Stimulated activated naive B cell treated with anti-CD40 and anti-IgM and Interleukin-4, amounts not matched to agents 10 μg/mL and 1 μg/mL and 100 μg/mL, for 72 hours (primary cell): ENCODE measurements around the gene DBNDD2.

Experiments used
- ATAC-seq, 2 donors: fragments of 150-1000 bp; cut with Tn5 transposase; replicated peaks; 2 replicates each; pipeline ENCODE4 v1.10.0; 2021; ENCODE audit warnings: moderate library complexity in 1 of 2
- DNase-seq: peaks from one replicate; pipeline ENCODE4 v3.0.0; 2021
- H3K27ac Mint-ChIP-seq: one replicate; pipeline ENCODE4 v1.8.0; 2022; ENCODE audit warnings: mild to moderate bottlenecking, mixed read lengths
- H3K27me3 Mint-ChIP-seq, 2 donors: one replicate each; pipeline ENCODE4 v1.8.0; 2022; ENCODE audit warnings: mixed read lengths in 2 of 2
- H3K36me3 Mint-ChIP-seq, 2 donors: one replicate each; pipeline ENCODE4 v1.8.0; 2022; ENCODE audit warnings: mixed read lengths in 2 of 2, mild to moderate bottlenecking in 1 of 2
- H3K4me1 Mint-ChIP-seq, 2 donors: one replicate each; pipeline ENCODE4 v1.8.0; 2022; ENCODE audit warnings: mixed read lengths in 2 of 2, mild to moderate bottlenecking in 1 of 2
- H3K4me3 Mint-ChIP-seq, 2 donors: one replicate each; pipeline ENCODE4 v1.8.0; 2022; ENCODE audit warnings: mild to moderate bottlenecking in 2 of 2, mixed read lengths in 2 of 2, moderate library complexity in 1 of 2
- H3K9me3 Mint-ChIP-seq, 2 donors: one replicate each; pipeline ENCODE4 v1.8.0; 2022; ENCODE audit warnings: mixed read lengths in 2 of 2, mild to moderate bottlenecking in 1 of 2

DBNDD2 gene

GRCh38 chr20:45407783-45408645, at the start of gene DBNDD2:
DBNDD2 (plus strand) TSS chr20:45408289; CDS start chr20:45408468, 179 bp downstream.
- peak within 1 kb of the TSS; percentile 84 for H3K27ac Mint-ChIP-seq
- ATAC-seq (peak; percentile 5 to 25), DNase-seq (no peak)
- peaks cover 6 to 9% of the 10 kb centered on the region in 2 donors for H3K27me3 Mint-ChIP-seq
- peak within 1 kb of the TSS; percentile 85 to 91 for H3K4me3 Mint-ChIP-seq
- H3K4me1 Mint-ChIP-seq, result peaks cover 21 to 42% of the 10 kb centered on the region in 2 donors
- peaks cover 23 to 26% of the 10 kb centered on the region in 2 donors for H3K36me3 Mint-ChIP-seq
- no peaks in the 10 kb centered on the region for H3K9me3 Mint-ChIP-seq

GRCh38 chr20:45359069-45359405, 49.1 kb upstream of the DBNDD2 start:
- Mint-ChIP-seq H3K9me3 (no peaks in the 10 kb centered on the region), H3K27me3 (peaks cover 0 to 12% of the 10 kb centered on the region in 2 donors), H3K4me3 (no peak overlapping the region), H3K36me3 (peaks cover under 1 to 4% of the 10 kb centered on the region in 2 donors), H3K27ac (no peak overlapping the region), H3K4me1 (peaks cover 15 to 28% of the 10 kb centered on the region in 2 donors)
- ATAC-seq, result no peak
- DNase-seq, result no peak

- H3K9me3 Mint-ChIP-seq, result no peaks in the 10 kb centered on the region
- peaks cover 18 to 30% of the 10 kb centered on the region in 2 donors for H3K4me1 Mint-ChIP-seq
- H3K4me3 Mint-ChIP-seq, result no peak overlapping the region
Measured at GRCh38 chr20:45359406-45360148, 48.5 kb upstream of the DBNDD2 start.

GRCh38 chr20:45361793-45362192, 46.3 kb upstream of the DBNDD2 start:
- ATAC-seq, result no peak
- no peak for DNase-seq
- Mint-ChIP-seq H3K4me3 (no peak overlapping the region), H3K36me3 (peaks cover 14 to 16% of the 10 kb centered on the region in 2 donors), H3K27me3 (peaks cover 0 to 12% of the 10 kb centered on the region in 2 donors), H3K4me1 (peaks cover 30 to 45% of the 10 kb centered on the region in 2 donors), H3K9me3 (no peaks in the 10 kb centered on the region), H3K27ac (no peak overlapping the region)

More at GRCh38 chr20:45359406-45360148, 48.5 kb upstream of the DBNDD2 start:
- DNase-seq (no peak), ATAC-seq (no peak)
- Mint-ChIP-seq H3K36me3 (peaks cover 3 to 5% of the 10 kb centered on the region in 2 donors), H3K27me3 (peaks cover 0 to 12% of the 10 kb centered on the region in 2 donors), H3K27ac (no peak overlapping the region)

- ATAC-seq (peak; percentile 84 to 85), DNase-seq (peak; percentile 96)
- Mint-ChIP-seq H3K36me3 (peaks cover 26 to 29% of the 10 kb centered on the region in 2 donors), H3K9me3 (no peaks in the 10 kb centered on the region), H3K4me1 (peaks cover 42 to 57% of the 10 kb centered on the region in 2 donors), H3K4me3 (peak within 1 kb of the TSS; percentile 94 to 98), H3K27me3 (peaks cover 0 to 12% of the 10 kb centered on the region in 2 donors), H3K27ac (peak within 1 kb of the TSS; percentile 99)
Measured at GRCh38 chr20:45362804-45363610, 45.1 kb upstream of the DBNDD2 start, which contains the start of gene SYS1. SYS1 (plus strand) TSS chr20:45363156; CDS start chr20:45363532, 376 bp downstream.

- Mint-ChIP-seq H3K27ac (peak overlapping the region; percentile 99), H3K4me3 (peak overlapping the region; percentile 94 to 98), H3K4me1 (peaks cover 46 to 58% of the 10 kb centered on the region in 2 donors), H3K36me3 (peaks cover 28 to 35% of the 10 kb centered on the region in 2 donors), H3K27me3 (peaks cover 0 to 4% of the 10 kb centered on the region in 2 donors), H3K9me3 (no peaks in the 10 kb centered on the region)
- ATAC-seq, result no peak
- DNase-seq, result no peak
Measured at GRCh38 chr20:45363611-45364492, 44.2 kb upstream of the DBNDD2 start.

GRCh38 chr20:45365444-45365970, 42.6 kb upstream of the DBNDD2 start:
- H3K36me3 Mint-ChIP-seq, result peaks cover 34 to 41% of the 10 kb centered on the region in 2 donors
- H3K4me1 Mint-ChIP-seq, result peaks cover 53 to 68% of the 10 kb centered on the region in 2 donors
- no peak for ATAC-seq
- peak overlapping the region; percentile 10 to 28 for H3K4me3 Mint-ChIP-seq
- no peaks in the 10 kb centered on the region for H3K9me3 Mint-ChIP-seq
- no peak for DNase-seq
- no peaks in the 10 kb centered on the region for H3K27me3 Mint-ChIP-seq
- H3K27ac Mint-ChIP-seq, result no peak overlapping the region

- peaks cover 60 to 75% of the 10 kb centered on the region in 2 donors for H3K4me1 Mint-ChIP-seq
- H3K4me3 Mint-ChIP-seq, result no peak overlapping the region
- no peak for DNase-seq
- H3K27me3 Mint-ChIP-seq, result no peaks in the 10 kb centered on the region
- no peak for ATAC-seq
- no peak overlapping the region for H3K27ac Mint-ChIP-seq
- peaks cover 37 to 48% of the 10 kb centered on the region in 2 donors for H3K36me3 Mint-ChIP-seq
- H3K9me3 Mint-ChIP-seq, result no peaks in the 10 kb centered on the region
Measured at GRCh38 chr20:45366192-45366591, 41.9 kb upstream of the DBNDD2 start.

GRCh38 chr20:45366631-45367030, 41.5 kb upstream of the DBNDD2 start:
- no peaks in the 10 kb centered on the region for H3K9me3 Mint-ChIP-seq
- peaks cover 63 to 76% of the 10 kb centered on the region in 2 donors for H3K4me1 Mint-ChIP-seq
- peak overlapping the region; percentile 98 for H3K27ac Mint-ChIP-seq
- H3K4me3 Mint-ChIP-seq, result peak overlapping the region in 1 of 2 donors; percentile 21
- ATAC-seq (no peak), DNase-seq (no peak)
- peaks cover 37 to 51% of the 10 kb centered on the region in 2 donors for H3K36me3 Mint-ChIP-seq
- H3K27me3 Mint-ChIP-seq, result no peaks in the 10 kb centered on the region

GRCh38 chr20:45367126-45367525, 41.0 kb upstream of the DBNDD2 start:
- Mint-ChIP-seq H3K27ac (peak overlapping the region; percentile 98), H3K9me3 (no peaks in the 10 kb centered on the region), H3K4me3 (peak overlapping the region; percentile 19 to 21), H3K4me1 (peaks cover 65 to 79% of the 10 kb centered on the region in 2 donors), H3K27me3 (no peaks in the 10 kb centered on the region), H3K36me3 (peaks cover 37 to 55% of the 10 kb centered on the region in 2 donors)
- no peak for ATAC-seq
- DNase-seq, result no peak

- no peaks in the 10 kb centered on the region for H3K27me3 Mint-ChIP-seq
- peaks cover 68 to 86% of the 10 kb centered on the region in 2 donors for H3K4me1 Mint-ChIP-seq
- H3K9me3 Mint-ChIP-seq, result no peaks in the 10 kb centered on the region
- DNase-seq (peak; percentile 82), ATAC-seq (peak; percentile 84 to 85)
- peaks cover 37 to 59% of the 10 kb centered on the region in 2 donors for H3K36me3 Mint-ChIP-seq
- peak overlapping the region; percentile 68 for H3K4me3 Mint-ChIP-seq
- peak overlapping the region; percentile 98 for H3K27ac Mint-ChIP-seq
Measured at GRCh38 chr20:45368221-45368980, 39.7 kb upstream of the DBNDD2 start.

- DNase-seq (no peak), ATAC-seq (no peak)
- no peaks in the 10 kb centered on the region for H3K27me3 Mint-ChIP-seq
- H3K4me3 Mint-ChIP-seq, result peak overlapping the region in 1 of 2 donors; percentile 16
- H3K27ac Mint-ChIP-seq, result peak overlapping the region; percentile 28
- H3K9me3 Mint-ChIP-seq, result no peaks in the 10 kb centered on the region
- H3K36me3 Mint-ChIP-seq, result peaks cover 34 to 59% of the 10 kb centered on the region in 2 donors
- peaks cover 59 to 84% of the 10 kb centered on the region in 2 donors for H3K4me1 Mint-ChIP-seq
Measured at GRCh38 chr20:45370571-45371160, 37.4 kb upstream of the DBNDD2 start.
